Liver (tissue), 3 donors: ENCODE data around the gene ASXL2.

Source experiments
- CTCF ChIP-seq: fragments of 150-350 bp; IDR thresholded peaks from 2 replicates; pipeline ENCODE4 v1.5.1; 2017; ENCODE audit warnings: improper control_type of control experiment, low read depth, low read length; ENCODE audit not compliant: missing input control
- GABPA ChIP-seq, 2 donors: IDR thresholded peaks in 1 of 2; conservative IDR thresholded peaks in 1 of 2; 2 replicates each; pipeline ENCODE4 v1.6.1; 2016; ENCODE audit warnings: antibody characterized with exemption in 2 of 2, mild to moderate bottlenecking in 1 of 2, moderate library complexity in 1 of 2
- JUND ChIP-seq, 2 donors: IDR thresholded peaks; 2 replicates each; pipeline ENCODE4 v1.6.1; 2016; ENCODE audit warnings: antibody characterized with exemption in 2 of 2
- REST ChIP-seq: IDR thresholded peaks from 2 replicates; pipeline ENCODE4 v1.6.1; 2016; ENCODE audit warnings: antibody characterized with exemption, mild to moderate bottlenecking
- TAF1 ChIP-seq: conservative IDR thresholded peaks from 2 replicates; pipeline ENCODE4 v1.6.1; 2016; ENCODE audit warnings: antibody characterized with exemption, mild to moderate bottlenecking
- YY1 ChIP-seq: IDR thresholded peaks from 2 replicates; pipeline ENCODE4 v1.6.1; 2016; ENCODE audit warnings: antibody characterized with exemption, mild to moderate bottlenecking
- ZBTB33 ChIP-seq: IDR thresholded peaks from 2 replicates; pipeline ENCODE4 v1.6.1; 2016; ENCODE audit warnings: antibody characterized with exemption
- donor health status: healthy.
- donor health status: healthy.

GRCh38 chr2:25788457-25788856 is 89.8 kb downstream of the ASXL2 start:
- TF ChIP-seq CTCF (no peak), TAF1 (no peak), JUND (IDR thresholded peaks at IDR 0.05) (no peak), YY1 (no peak), ZBTB33 (no peak), GABPA (IDR thresholded peaks at IDR 0.05 in 1 of 2, conservative IDR thresholded peaks at IDR 0.05 in 1 of 2) (no peak), REST (no peak)
